ENCODE measurements around the gene ASIC2.

Gene ASIC2

GRCh38 chr17:33202796-33203495 lies 90.1 kb downstream of the ASIC2 start:
- DNase-seq = no peak

- DNase-seq = no peak
These were observed 91.1 kb downstream of the ASIC2 start for GRCh38 chr17:33202021-33202420.

DNA sequence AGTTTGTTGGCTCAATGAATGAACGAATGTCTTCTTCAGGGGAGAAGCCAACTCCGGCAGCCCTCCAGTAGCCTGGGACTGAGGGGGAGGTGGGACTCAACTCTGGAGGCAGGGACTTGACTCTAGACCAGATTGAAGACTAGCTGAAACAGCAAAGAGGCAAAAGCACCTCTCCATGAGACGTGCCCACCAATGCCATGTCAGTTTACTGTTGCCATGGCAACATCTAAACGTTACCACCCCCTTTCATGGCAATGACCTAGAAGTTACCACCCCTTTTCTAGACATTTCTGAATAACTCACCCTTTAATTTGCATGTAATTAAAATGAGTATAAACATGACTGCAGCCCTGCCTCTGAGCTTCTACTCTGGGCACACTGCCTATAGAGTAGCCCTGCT lies 91.8 kb downstream of the ASIC2 start:
- no peak for DNase-seq

DNA sequence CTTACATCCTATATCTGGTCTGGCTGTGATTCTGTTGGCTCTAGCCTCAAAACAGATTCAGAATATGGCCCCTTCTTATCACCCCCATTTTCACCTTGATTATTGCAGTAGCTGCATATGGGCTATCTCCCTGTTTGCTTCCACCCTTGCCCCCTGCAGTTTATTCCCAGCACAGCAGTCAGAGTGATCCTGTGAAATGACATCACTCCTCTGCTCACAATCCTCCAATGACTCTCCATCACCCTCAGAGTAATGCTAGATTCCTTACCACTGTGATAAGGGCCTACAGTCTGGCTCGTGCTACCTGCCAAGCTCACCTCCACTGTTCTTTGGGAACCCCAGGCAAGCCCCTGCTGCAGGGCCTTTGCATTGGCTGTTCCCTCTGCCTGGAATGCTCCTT lies 92.5 kb downstream of the ASIC2 start:
- DNase-seq = no peak

- no peak for DNase-seq
These were observed 93.3 kb downstream of the ASIC2 start for GRCh38 chr17:33199571-33200510.

GRCh38 chr17:33198954-33199353 lies 94.1 kb downstream of the ASIC2 start:
- no peak for DNase-seq

DNA sequence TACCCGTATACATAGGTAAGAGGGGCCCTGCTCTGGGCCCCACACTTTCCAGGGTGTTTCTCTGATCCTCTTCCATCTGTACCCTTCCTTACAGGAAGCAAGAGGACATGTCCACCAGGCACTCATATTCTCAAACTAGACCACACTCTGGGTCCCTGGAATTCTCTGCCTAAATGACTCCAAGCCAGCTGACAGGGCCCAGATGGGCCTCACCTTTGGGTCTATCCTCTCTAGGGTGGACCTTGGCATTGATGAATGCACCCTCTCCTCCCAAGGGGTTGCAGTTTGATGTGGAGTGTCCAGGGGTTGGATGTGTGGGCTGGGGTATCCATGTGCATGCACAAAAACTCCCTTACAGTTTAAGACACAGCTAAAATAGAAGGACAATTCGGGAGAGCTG lies 95.8 kb downstream of the ASIC2 start:
- DNase-seq = no peak

DNA sequence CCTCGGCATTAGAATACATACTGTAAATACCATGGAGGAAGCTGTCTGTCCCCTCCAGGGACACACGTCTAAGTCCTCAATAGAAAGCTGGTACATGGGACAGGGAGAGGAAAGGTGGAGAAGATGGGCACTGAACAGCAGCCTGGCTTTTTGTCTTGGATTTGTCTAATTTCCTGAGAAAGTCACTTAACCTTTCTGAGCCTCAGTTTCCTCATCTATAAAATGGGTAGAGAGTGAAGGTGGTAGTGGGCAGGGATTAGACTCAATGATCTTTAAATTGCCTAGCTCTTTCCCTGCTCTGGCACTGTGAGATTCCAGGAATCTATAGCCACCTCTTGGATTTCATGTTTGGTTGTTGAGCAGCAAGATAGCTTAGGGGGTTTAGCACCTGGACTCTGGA lies 96.2 kb downstream of the ASIC2 start:
- no peak for DNase-seq

- DNase-seq = no peak
These were observed 99.9 kb downstream of the ASIC2 start for GRCh38 chr17:33192951-33193911.

- no peak for DNase-seq
These were observed 109.5 kb downstream of the ASIC2 start for GRCh38 chr17:33183487-33184026.

DNA sequence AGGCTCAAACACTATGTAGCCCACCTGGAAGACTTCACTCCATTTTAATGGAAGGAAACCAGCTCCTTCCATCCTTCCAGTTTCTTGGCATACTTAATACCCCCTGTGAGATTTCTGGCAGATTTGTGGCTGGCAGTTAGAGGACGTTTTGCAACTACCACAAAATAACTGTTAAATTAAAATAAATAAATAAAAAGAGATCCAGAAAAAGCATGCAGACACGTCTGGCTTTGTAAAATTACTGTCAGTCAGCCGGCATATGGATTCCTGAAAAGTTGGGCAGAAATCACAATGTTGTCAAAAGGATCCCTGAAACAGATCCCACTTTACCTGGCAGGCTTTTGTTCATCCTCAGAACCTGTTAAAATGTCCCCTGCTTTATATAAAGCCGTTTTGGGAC lies 113.9 kb downstream of the ASIC2 start:
- no peak for DNase-seq

DNA sequence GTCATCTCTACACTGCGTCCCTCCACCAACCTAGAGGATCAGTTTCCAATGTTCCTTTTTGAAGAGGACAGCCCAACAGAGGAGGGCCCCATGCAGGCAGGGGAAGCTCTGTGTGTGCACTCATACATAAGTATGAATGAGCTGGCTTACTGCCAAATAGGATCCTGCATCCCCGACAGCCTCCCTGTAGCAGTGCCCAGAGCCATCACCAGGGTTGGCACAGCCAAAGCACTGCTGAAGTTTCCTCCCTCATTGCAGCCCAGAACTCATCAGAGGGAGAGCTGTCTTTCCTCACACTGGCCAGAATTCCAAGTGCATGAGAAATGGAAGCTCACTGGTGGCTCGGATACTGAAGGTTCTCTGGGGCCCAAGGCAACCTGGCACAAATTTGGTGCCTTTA lies 114.4 kb downstream of the ASIC2 start:
- DNase-seq = no peak

- DNase-seq = no peak
These were observed 117.5 kb downstream of the ASIC2 start for GRCh38 chr17:33175562-33175961.

DNA sequence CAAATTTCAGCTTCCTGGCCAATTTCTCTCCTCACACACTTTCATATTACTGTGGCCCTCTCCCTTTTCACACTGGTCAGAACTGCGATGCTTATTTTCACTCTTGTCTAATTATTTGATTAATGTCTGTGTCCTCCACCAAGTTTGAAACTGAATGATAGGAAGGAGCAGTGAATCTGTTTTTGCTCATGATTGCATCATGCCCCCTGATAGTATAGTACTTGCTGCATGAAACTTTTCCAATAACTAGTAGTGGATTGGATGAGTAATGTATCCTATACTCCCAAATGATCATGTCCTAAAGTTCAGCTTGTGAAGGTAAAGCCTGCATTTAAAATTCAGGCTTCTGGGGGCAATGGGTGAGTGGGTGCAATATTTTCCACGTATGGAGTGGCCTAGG lies 121.2 kb downstream of the ASIC2 start:
- no peak for DNase-seq

DNA sequence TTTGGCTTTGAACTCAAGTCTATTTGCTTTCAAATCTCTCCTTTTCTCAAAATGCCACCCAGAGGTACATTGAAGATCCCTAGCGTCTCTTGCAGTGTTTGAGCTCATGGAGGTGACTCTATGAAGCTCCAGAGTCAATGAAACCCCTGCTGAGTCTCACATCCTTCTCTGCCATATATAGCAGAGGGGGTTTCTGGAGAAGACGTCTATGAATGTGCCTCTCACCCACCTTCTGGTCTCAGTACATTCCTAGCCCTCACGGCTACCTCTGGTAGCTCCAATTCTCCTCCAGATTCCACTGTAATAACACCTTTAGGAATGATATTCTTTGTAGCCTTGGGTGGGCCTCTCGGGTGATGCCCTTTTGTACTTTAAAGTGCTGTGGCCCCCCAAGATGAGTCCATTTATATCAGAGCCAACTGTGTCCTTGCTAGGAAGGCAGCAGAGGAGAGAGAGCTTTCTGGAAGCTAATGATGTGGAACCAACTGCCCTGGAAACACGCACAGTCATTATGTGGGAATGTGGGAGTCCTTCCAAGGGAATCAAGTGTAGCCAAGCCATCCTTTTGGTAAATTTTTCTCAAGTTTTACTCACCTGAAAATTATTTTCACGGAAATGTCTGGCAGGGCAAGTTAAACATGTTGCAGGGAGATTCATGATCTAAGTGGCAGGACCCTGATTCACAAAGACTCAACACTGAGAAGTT lies 123.4 kb downstream of the ASIC2 start:
- DNase-seq = no peak

- no peak for DNase-seq
These were observed 125.4 kb downstream of the ASIC2 start for GRCh38 chr17:33167736-33168135.

DNA sequence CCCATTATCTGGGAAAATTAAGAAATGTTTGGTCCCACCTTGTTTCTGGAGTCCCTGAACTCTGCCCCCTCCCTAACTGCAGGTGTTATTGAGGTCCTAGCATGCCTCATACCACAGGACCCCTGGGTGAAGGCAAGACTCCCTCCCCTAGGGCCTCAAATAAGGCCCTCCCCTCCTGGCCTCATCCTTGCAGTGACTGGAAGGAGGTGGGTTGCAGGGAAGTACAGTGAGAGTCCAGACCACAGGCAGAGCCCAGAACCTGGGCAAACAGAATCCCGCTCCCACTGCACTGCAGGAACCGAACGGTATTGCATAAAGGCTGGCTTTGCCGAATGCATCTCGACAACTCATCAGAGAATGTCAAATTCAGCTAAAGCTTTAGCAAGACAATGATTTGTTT lies 126.6 kb downstream of the ASIC2 start:
- no peak for DNase-seq

GRCh38 chr17:33164169-33164881 lies 128.8 kb downstream of the ASIC2 start:
- no peak for DNase-seq

DNA sequence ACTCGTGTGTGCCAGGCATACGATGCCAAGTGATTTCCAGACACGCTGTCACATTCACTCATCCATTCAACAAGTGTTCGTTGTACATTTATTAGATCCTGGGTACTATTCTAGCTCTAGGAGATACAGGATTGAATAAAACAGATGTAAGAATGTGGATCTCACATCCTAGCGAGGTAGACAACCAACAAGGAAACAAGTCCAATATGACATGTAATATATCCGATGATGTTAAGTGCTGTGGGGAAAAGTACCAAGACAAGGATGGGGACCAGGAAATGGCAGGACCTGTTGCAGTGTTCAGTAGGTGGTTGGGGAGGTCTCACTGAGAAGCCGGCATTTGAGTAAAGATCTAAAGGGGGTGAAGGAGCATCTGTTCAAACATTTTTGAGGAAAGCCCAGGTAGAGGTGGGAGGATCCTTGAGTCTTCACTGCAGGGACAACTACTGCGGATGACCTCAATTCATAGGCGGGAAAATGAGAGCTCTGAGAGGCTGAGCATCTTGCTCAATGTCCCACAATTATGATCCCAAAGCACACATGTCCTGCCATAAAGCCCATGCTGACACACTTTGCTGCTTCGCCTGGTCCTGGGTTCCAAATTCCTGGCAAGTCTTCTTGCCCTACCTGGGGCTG lies 129.4 kb downstream of the ASIC2 start:
- DNase-seq = no peak

DNA sequence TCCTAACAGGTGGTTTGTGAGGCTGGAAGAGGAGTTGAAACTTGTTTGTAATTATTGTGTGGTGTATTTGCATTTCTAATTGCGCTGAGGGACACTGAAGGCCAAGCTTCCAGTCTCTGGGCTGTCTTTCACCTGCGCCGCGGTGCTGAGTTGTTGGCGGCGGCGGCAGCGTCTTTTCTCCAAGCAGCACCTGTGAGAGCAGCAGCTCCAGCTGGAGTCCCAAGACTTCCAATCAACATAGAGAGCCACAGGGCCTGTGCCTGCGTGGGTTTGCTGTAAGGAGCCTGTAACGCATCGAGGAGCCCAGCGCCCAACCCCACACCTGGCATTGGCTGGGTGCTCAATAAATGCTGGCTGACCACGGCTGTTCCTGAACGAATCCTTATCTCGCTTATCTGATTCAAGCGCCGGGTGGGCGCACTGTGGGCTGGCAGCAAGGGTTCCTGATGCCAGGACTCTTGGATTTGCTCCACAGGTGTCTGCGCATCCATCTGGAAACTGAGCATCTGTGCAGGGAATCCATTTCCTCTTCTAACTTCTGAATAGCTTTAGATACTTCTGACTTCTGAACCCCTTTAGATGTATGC lies 138.1 kb downstream of the ASIC2 start:
- DNase-seq = no peak

- DNase-seq = no peak
These were observed 140.3 kb downstream of the ASIC2 start for GRCh38 chr17:33152783-33153182.

Measured in suppressor macrophage treated with lipopolysaccharide for 4 hours (primary cell).